RWPE2 (cell line): ENCODE data around the gene PLA1A.
"Not testable (repeated sequence)": the region's sequence is repeated elsewhere in the genome, so short reads cannot be mapped to it uniquely, and the experiment has no call there.

Experiments
- ATAC-seq: fragments of 200-7000 bp; cut with Tn5 transposase; 3 replicates; pipeline ENCODE4 v1.9.1; 2021; ENCODE audit warnings: low read depth
- DNase-seq: peaks from one replicate; pipeline ENCODE4 v3.0.0-alpha.2; 2020; ENCODE audit warnings: low spot score
- H3K27ac ChIP-seq: fragments of 450-650 bp; 2 replicates; pipeline ENCODE4 v1.5.1; 2017; ENCODE audit warnings: mild to moderate bottlenecking; ENCODE audit not compliant: poor library complexity, severe bottlenecking
- H3K27me3 ChIP-seq: fragments of 250-450 bp; sonication (Bioruptor Pico); 2 replicates; pipeline ENCODE4 v1.5.1; 2021; ENCODE audit warnings: mild to moderate bottlenecking, moderate library complexity; ENCODE audit not compliant: insufficient read depth, poor library complexity, severe bottlenecking
- H3K36me3 ChIP-seq: fragments of 250-450 bp; sonication (Bioruptor Pico); 2 replicates; pipeline ENCODE4 v1.5.1; 2020; ENCODE audit warnings: low read depth, mild to moderate bottlenecking, moderate library complexity
- H3K4me1 ChIP-seq: fragments of 250-450 bp; sonication (Bioruptor Pico); 2 replicates; pipeline ENCODE4 v1.5.1; 2021; ENCODE audit warnings: mild to moderate bottlenecking, moderate library complexity; ENCODE audit not compliant: insufficient read depth, poor library complexity, severe bottlenecking
- H3K4me3 ChIP-seq: fragments of 250-450 bp; sonication (Bioruptor Pico); 2 replicates; pipeline ENCODE4 v1.5.1; 2021; ENCODE audit warnings: mild to moderate bottlenecking, moderate library complexity; ENCODE audit not compliant: severe bottlenecking
- H3K9me3 ChIP-seq: fragments of 250-450 bp; sonication (Bioruptor Pico); 2 replicates; pipeline ENCODE4 v1.5.1; 2021; ENCODE audit warnings: mild to moderate bottlenecking, moderate library complexity; ENCODE audit not compliant: severe bottlenecking
- TF ChIP-seq, protein P1 (sequence below): fragments of 450-650 bp; IDR thresholded peaks from one replicate; pipeline ENCODE4 v1.5.1; 2017; ENCODE audit warnings: mild to moderate bottlenecking, moderate library complexity; ENCODE audit not compliant: poor library complexity, severe bottlenecking

Gene PLA1A, protein sequence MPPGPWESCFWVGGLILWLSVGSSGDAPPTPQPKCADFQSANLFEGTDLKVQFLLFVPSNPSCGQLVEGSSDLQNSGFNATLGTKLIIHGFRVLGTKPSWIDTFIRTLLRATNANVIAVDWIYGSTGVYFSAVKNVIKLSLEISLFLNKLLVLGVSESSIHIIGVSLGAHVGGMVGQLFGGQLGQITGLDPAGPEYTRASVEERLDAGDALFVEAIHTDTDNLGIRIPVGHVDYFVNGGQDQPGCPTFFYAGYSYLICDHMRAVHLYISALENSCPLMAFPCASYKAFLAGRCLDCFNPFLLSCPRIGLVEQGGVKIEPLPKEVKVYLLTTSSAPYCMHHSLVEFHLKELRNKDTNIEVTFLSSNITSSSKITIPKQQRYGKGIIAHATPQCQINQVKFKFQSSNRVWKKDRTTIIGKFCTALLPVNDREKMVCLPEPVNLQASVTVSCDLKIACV

GRCh38 chr3:119597548-119598288 lies at the start of gene PLA1A:
Gene PLA1A, plus strand, starts transcription at chr3:119597885. Its CDS starts 29 bp downstream, at chr3:119597914.
- Histone ChIP-seq H3K4me3 (no peak within 1 kb of the TSS), H3K9me3 (no peaks in the 10 kb centered on the region), H3K27me3 (no peaks in the 10 kb centered on the region), H3K36me3 (no peaks in the 10 kb centered on the region), H3K4me1 (no peaks in the 10 kb centered on the region), H3K27ac (no peak within 1 kb of the TSS)
- no peak for ATAC-seq
- no peak for DNase-seq
- TF ChIP-seq, protein P1, sequence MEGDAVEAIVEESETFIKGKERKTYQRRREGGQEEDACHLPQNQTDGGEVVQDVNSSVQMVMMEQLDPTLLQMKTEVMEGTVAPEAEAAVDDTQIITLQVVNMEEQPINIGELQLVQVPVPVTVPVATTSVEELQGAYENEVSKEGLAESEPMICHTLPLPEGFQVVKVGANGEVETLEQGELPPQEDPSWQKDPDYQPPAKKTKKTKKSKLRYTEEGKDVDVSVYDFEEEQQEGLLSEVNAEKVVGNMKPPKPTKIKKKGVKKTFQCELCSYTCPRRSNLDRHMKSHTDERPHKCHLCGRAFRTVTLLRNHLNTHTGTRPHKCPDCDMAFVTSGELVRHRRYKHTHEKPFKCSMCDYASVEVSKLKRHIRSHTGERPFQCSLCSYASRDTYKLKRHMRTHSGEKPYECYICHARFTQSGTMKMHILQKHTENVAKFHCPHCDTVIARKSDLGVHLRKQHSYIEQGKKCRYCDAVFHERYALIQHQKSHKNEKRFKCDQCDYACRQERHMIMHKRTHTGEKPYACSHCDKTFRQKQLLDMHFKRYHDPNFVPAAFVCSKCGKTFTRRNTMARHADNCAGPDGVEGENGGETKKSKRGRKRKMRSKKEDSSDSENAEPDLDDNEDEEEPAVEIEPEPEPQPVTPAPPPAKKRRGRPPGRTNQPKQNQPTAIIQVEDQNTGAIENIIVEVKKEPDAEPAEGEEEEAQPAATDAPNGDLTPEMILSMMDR = no peak

GRCh38 chr3:119548341-119548740 lies 49.3 kb upstream of the PLA1A start:
- H3K27ac ChIP-seq = no peak overlapping the region
- ATAC-seq (no peak), DNase-seq (no peak)
- no peaks in the 10 kb centered on the region for H3K27me3 ChIP-seq
- H3K4me3 ChIP-seq = no peak overlapping the region
- no peaks in the 10 kb centered on the region for H3K36me3 ChIP-seq
- H3K9me3 ChIP-seq = no peaks in the 10 kb centered on the region
- no peaks in the 10 kb centered on the region for H3K4me1 ChIP-seq
- TF ChIP-seq, protein P1 = no peak

DNA sequence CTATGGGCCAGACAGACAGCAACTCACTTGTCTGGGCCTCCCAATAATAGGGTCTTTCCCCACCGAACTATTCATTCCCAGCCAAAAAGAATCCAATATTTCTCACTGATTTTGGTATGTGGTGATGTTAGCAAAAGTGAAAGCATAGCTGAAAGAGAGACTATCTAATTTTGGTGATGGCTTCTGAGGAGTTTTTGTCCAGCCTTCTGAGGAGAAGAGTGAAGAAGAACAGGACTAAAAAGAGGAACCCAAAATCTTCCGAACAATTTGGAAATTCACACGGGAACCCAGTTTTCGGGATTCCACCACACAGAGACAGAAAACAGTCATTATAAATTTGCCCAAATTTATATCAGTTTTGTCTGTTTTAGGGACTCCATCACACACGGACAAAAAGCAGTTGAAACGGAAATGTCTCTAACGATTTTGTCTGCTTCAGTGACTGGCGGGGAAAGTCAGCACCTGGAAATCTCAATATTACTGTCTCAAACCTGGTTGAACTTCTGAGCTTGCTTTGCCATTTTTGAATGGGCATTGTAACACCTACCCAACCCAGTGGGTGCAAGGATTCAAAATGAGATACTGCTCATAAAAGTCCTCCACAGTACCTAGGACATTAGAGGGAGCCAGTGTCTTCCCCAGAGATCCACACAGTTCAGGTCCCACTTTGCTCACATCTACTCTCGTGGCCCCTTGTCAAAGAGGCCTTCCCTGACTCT lies 47.3 kb upstream of the PLA1A start:
- ATAC-seq = no peak
- Histone ChIP-seq H3K36me3 (no peaks in the 10 kb centered on the region), H3K27ac (no peak overlapping the region), H3K4me3 (no peak overlapping the region), H3K9me3 (no peaks in the 10 kb centered on the region), H3K27me3 (no peaks in the 10 kb centered on the region), H3K4me1 (no peaks in the 10 kb centered on the region)
- no peak for DNase-seq
- TF ChIP-seq, protein P1 = no peak

- Histone ChIP-seq H3K4me3 (no peak overlapping the region), H3K9me3 (no peaks in the 10 kb centered on the region), H3K36me3 (no peaks in the 10 kb centered on the region), H3K4me1 (no peaks in the 10 kb centered on the region), H3K27ac (no peak overlapping the region), H3K27me3 (no peaks in the 10 kb centered on the region)
- DNase-seq (no peak), ATAC-seq (no peak)
- TF ChIP-seq, protein P1 = no peak
Observed at GRCh38 chr3:119551598-119551997, 46.1 kb upstream of the PLA1A start.

- H3K36me3 ChIP-seq, ATAC-seq, H3K4me1 ChIP-seq, H3K27me3 ChIP-seq, DNase-seq, H3K4me3 ChIP-seq, H3K9me3 ChIP-seq, H3K27ac ChIP-seq: not testable (repeated sequence)
Observed at GRCh38 chr3:119552928-119553327, 44.8 kb upstream of the PLA1A start.
